ENCODE measurements around the gene ADSS2. TPM values are rescaled to one million over a fixed set of nuclear protein-coding genes. Genes with fewer than 3 reads are reported as not detected.

The ADSS2 gene
- total RNA-seq, 3 donors from 2014 or later: 38.6 to 49.0 (median 42.4) TPM

GRCh38 chr1:244473059-244473605, 21.4 kb upstream of the ADSS2 start:
- no peaks in the 10 kb centered on the region for H3K36me3 ChIP-seq (ENCODE audit: low read depth)
- no peak for TF ChIP-seq CTCF (IDR thresholded peaks at IDR 0.05)
- ATAC-seq (no peak), DNase-seq (no peak)
- no peaks in the 10 kb centered on the region for H3K4me1 ChIP-seq (ENCODE audit: low read depth)
- intact Hi-C loops (cut with DNase I, micrococcal nuclease): no loop called here
- no peak overlapping the region for H3K4me3 ChIP-seq
- no peaks in the 10 kb centered on the region for H3K9me3 ChIP-seq

- H3K9me3 ChIP-seq: no peaks in the 10 kb centered on the region
- DNase-seq (no peak), ATAC-seq (no peak)
- intact Hi-C loops (cut with DNase I, micrococcal nuclease): no loop called here
- H3K4me1 ChIP-seq (ENCODE audit: low read depth): no peaks in the 10 kb centered on the region
- H3K4me3 ChIP-seq: no peak overlapping the region
- no peak for TF ChIP-seq CTCF (IDR thresholded peaks at IDR 0.05)
- no peaks in the 10 kb centered on the region for H3K36me3 ChIP-seq (ENCODE audit: low read depth)
These were observed 15.0 kb upstream of the ADSS2 start for GRCh38 chr1:244466724-244467123.

- intact Hi-C loops (cut with DNase I, micrococcal nuclease): no loop called here
- Histone ChIP-seq H3K9me3 (no peaks in the 10 kb centered on the region), H3K36me3 (ENCODE audit: low read depth) (no peaks in the 10 kb centered on the region), H3K4me1 (ENCODE audit: low read depth) (peaks cover 7% of the 10 kb centered on the region), H3K4me3 (peak within 1 kb of the TSS; percentile 23)
- peak; percentile 99 for ATAC-seq
- peak; percentile 89 to 94 (median 93) for DNase-seq
- TF ChIP-seq CTCF (IDR thresholded peaks at IDR 0.05): no peak
These were observed 9.7 kb upstream of the ADSS2 start, which contains the start of gene CATSPERE for GRCh38 chr1:244461245-244462071. Gene CATSPERE, plus strand, starts transcription at chr1:244461273. Its CDS starts 157 bp downstream, at chr1:244461430.

DNA sequence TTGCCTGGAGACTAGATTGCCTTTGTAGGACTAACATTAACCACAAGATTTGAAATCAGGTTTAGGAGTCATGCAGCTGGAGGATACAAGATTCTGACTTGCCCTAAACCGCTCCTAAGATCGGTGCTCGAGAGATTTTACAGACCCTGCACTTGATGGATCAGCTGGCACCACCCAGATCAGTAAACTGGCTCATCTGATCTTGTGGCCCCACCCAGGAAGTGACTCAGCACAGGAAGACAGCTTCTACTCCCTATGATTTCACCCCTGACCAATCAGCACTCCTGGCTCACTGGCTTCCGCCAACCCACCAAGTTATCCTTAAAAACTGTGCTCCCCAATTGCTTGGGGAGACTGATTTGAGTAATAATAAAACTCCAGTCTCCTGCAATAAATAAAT, 8.5 kb upstream of the ADSS2 start:
- TF ChIP-seq CTCF (IDR thresholded peaks at IDR 0.05): no peak
- DNase-seq: peak in 2 of 3 donors; percentile 29 to 41
- ATAC-seq: no peak
- no peaks in the 10 kb centered on the region for H3K36me3 ChIP-seq (ENCODE audit: low read depth)
- H3K4me3 ChIP-seq: no peak overlapping the region
- no peaks in the 10 kb centered on the region for H3K9me3 ChIP-seq
- H3K4me1 ChIP-seq (ENCODE audit: low read depth): peaks cover 7% of the 10 kb centered on the region
- intact Hi-C loops (cut with DNase I, micrococcal nuclease): no loop called here

- Histone ChIP-seq H3K9me3 (no peaks in the 10 kb centered on the region), H3K4me1 (ENCODE audit: low read depth) (peaks cover 7% of the 10 kb centered on the region), H3K4me3 (no peak overlapping the region), H3K36me3 (ENCODE audit: low read depth) (no peaks in the 10 kb centered on the region)
- no peak for TF ChIP-seq CTCF (IDR thresholded peaks at IDR 0.05)
- DNase-seq (no peak), ATAC-seq (no peak)
- intact Hi-C loops (cut with DNase I, micrococcal nuclease): no loop called here
These were observed 7.1 kb upstream of the ADSS2 start for GRCh38 chr1:244458781-244459180.
